SK-N-SH (cell line): ENCODE measurements around the gene GRIK1. TPM values are rescaled to one million over a fixed set of nuclear protein-coding genes. Genes with fewer than 3 reads are reported as not detected.

ENCODE experiments used
- CTCF ChIA-PET: fragments of 300-600, 350-600 bp; formaldehyde crosslinking; extraction: SDS; loops from one replicate; lab custom pipeline; 2021; lab: Yijun Ruan, JAX
- POLR2A ChIA-PET: fragments of 350-600 bp; sonication (Branson Sonifier 250); formaldehyde crosslinking; extraction: SDS; loops from one replicate; lab custom pipeline; 2020; ENCODE audit warnings: antibody characterized with exemption, inconsistent platforms; lab: Yijun Ruan, JAX
- DNase-seq: peaks from one replicate; pipeline ENCODE4 v3.0.0; 2012
- H2AFZ ChIP-seq: fragments of 200-600 bp; sonication (generic); 2 replicates; pipeline ENCODE4 v1.8.1; 2016; ENCODE audit warnings: antibody characterized with exemption, mild to moderate bottlenecking, low read depth
- H3F3A ChIP-seq: fragments of 200-600 bp; sonication (generic); replicated peaks from 2 replicates; pipeline ENCODE3; 2016; ENCODE audit warnings: antibody characterized with exemption, mild to moderate bottlenecking; ENCODE audit not compliant: insufficient read depth
- H3K27ac ChIP-seq, 2 experiments: fragments of 200-500 bp in 1 of 2; fragments of 200-600 bp in 1 of 2; sonication (Bioruptor generic) in 1 of 2; sonication (generic), shearing (Covaris generic) in 1 of 2; 2 replicates each; pipeline versions ENCODE4 v1.5.1 to v1.6.1; 2014 to 2016; ENCODE audit warnings: low read depth in 2 of 2, inconsistent platforms in 1 of 2, low read length in 1 of 2, mild to moderate bottlenecking in 1 of 2, mixed read lengths in 1 of 2
- H3K27me3 ChIP-seq: fragments of 200-600 bp; sonication (generic), shearing (Covaris generic); 2 replicates; pipeline ENCODE4 v1.6.1; 2016; ENCODE audit warnings: mixed run types; ENCODE audit not compliant: insufficient read depth
- H3K36me3 ChIP-seq, 2 experiments: fragments of 200-500 bp in 1 of 2; fragments of 200-600 bp in 1 of 2; sonication (Bioruptor generic) in 1 of 2; sonication (generic) in 1 of 2; replicated peaks in 1 of 2; 2 replicates each; pipeline versions ENCODE3 to v1.5.1; 2014 to 2016; ENCODE audit warnings: low read length in 1 of 2, mild to moderate bottlenecking in 1 of 2; ENCODE audit not compliant: insufficient read depth in 2 of 2, control insufficient read depth in 1 of 2
- H3K4me1 ChIP-seq, 2 experiments: fragments of 200-500 bp in 1 of 2; fragments of 200-600 bp in 1 of 2; sonication (Bioruptor generic) in 1 of 2; sonication (generic), shearing (Covaris generic) in 1 of 2; 2 replicates each; pipeline versions ENCODE4 v1.5.1 to v1.6.1; 2014 to 2016; ENCODE audit warnings: low read depth in 1 of 2, low read length in 1 of 2, mixed run types in 1 of 2; ENCODE audit not compliant: insufficient read depth in 2 of 2, control insufficient read depth in 1 of 2
- H3K4me2 ChIP-seq: fragments of 200-600 bp; sonication (generic), shearing (Covaris generic); 2 replicates; pipeline ENCODE4 v1.6.1; 2017; ENCODE audit warnings: mixed run types
- H3K4me3 ChIP-seq, 2 experiments: fragments of 200-500 bp in 1 of 2; fragments of 200-600 bp in 1 of 2; sonication (Bioruptor generic) in 1 of 2; sonication (generic), shearing (Covaris generic) in 1 of 2; 2 replicates each; pipeline versions ENCODE4 v1.5.1 to v1.8.1; 2014 to 2016; ENCODE audit warnings: low read depth in 2 of 2, inconsistent platforms in 1 of 2, low read length in 1 of 2, mild to moderate bottlenecking in 1 of 2, mixed read lengths in 1 of 2, moderate library complexity in 1 of 2
- H3K79me2 ChIP-seq: fragments of 200-600 bp; sonication (generic); 2 replicates; pipeline ENCODE4 v1.8.1; 2017; ENCODE audit warnings: mild to moderate bottlenecking; ENCODE audit not compliant: insufficient read depth
- H3K9ac ChIP-seq: fragments of 200-600 bp; sonication (generic); 2 replicates; pipeline ENCODE4 v1.6.1; 2017; ENCODE audit warnings: mixed run types
- H3K9me2 ChIP-seq: fragments of 200-600 bp; sonication (generic); 2 replicates; pipeline ENCODE4 v1.6.1; 2017; ENCODE audit warnings: mixed run types
- H3K9me3 ChIP-seq: fragments of 200-600 bp; sonication (generic); 2 replicates; pipeline ENCODE4 v1.6.1; 2017; ENCODE audit warnings: mixed run types, mild to moderate bottlenecking, moderate library complexity
- H4K20me1 ChIP-seq: fragments of 200-600 bp; sonication (generic); 2 replicates; pipeline ENCODE4 v1.6.1; 2017; ENCODE audit warnings: mild to moderate bottlenecking, mixed run types; ENCODE audit not compliant: insufficient read depth
- CHD2 ChIP-seq: fragments of 150-350 bp; IDR thresholded peaks from 2 replicates; pipeline ENCODE4 v1.6.1; 2018; ENCODE audit warnings: low read length; ENCODE audit not compliant: partially characterized antibody
- EP300 ChIP-seq, 2 experiments: IDR thresholded peaks; 2 replicates each; pipeline versions ENCODE4 v1.4.0 to v1.6.1; 2012; ENCODE audit warnings: borderline replicate concordance in 1 of 2, low read depth in 1 of 2, low read length in 1 of 2
- EZH2phosphoT487 ChIP-seq: fragments of 200-600 bp; sonication (generic); IDR thresholded peaks from 2 replicates; pipeline ENCODE4 v1.6.1; 2017; ENCODE audit warnings: low read depth, mixed run types, mild to moderate bottlenecking, antibody characterized with exemption, moderate library complexity, borderline replicate concordance
- GABPA ChIP-seq: IDR thresholded peaks from 2 replicates; pipeline ENCODE4 v1.4.0; 2012; ENCODE audit warnings: low read depth, mild to moderate bottlenecking
- MXI1 ChIP-seq: IDR thresholded peaks from 2 replicates; pipeline ENCODE4 v1.6.1; 2012; ENCODE audit warnings: mild to moderate bottlenecking, low read depth, low read length, improper control_type of control experiment
- NFIC ChIP-seq: IDR thresholded peaks from 2 replicates; pipeline ENCODE4 v1.4.0; 2012; ENCODE audit warnings: borderline replicate concordance
- NRF1 ChIP-seq: IDR thresholded peaks from 2 replicates; pipeline ENCODE4 v1.6.1; 2012; ENCODE audit warnings: low read depth, mild to moderate bottlenecking, low read length
- POLR2AphosphoS5 ChIP-seq: IDR thresholded peaks from 2 replicates; pipeline ENCODE4 v1.6.1; 2012; ENCODE audit warnings: low read depth, low read length
- RCOR1 ChIP-seq: fragments of 150-350 bp; IDR thresholded peaks from 2 replicates; pipeline ENCODE4 v1.6.1; 2017; ENCODE audit warnings: antibody characterized with exemption, low read length
- RXRA ChIP-seq: IDR thresholded peaks from 2 replicates; pipeline ENCODE4 v1.4.0; 2012; ENCODE audit warnings: low read depth, mild to moderate bottlenecking, borderline replicate concordance
- SMC3 ChIP-seq: IDR thresholded peaks from 2 replicates; pipeline ENCODE4 v1.6.1; 2012; ENCODE audit warnings: low read depth, low read length, improper control_type of control experiment
- TCF12 ChIP-seq: IDR thresholded peaks from 2 replicates; pipeline ENCODE4 v1.4.0; 2012
- YY1 ChIP-seq: IDR thresholded peaks from 2 replicates; pipeline ENCODE4 v1.4.0; 2012; ENCODE audit warnings: low read depth, mild to moderate bottlenecking
- WGBS: methylation state at CpG from one replicate; pipeline ENCODE4 v1.1.6; 2017; ENCODE audit warnings: low lambda C conversion rate; 5-methylcytosine and 5-hydroxymethylcytosine counted together
- polyA plus RNA-seq, 3 experiments: library from polyadenylated mRNA; depleted of rRNA; stranded (reverse); fragments of >200 nt; gene quantifications; 2 replicates each; pipeline ENCODE4 v1.2.3, GENCODE V29; 2012
- TF ChIP-seq, protein P1 (sequence below): IDR thresholded peaks from 2 replicates; pipeline ENCODE4 v1.4.0; 2012; ENCODE audit warnings: low read depth, borderline replicate concordance
- TF ChIP-seq, protein P2 (sequence below): IDR thresholded peaks from 2 replicates; pipeline ENCODE4 v1.6.1; 2012; ENCODE audit warnings: mild to moderate bottlenecking, low read depth, low read length, moderate library complexity
- TF ChIP-seq, protein P3 (sequence below): fragments of 150-350 bp; IDR thresholded peaks from 2 replicates; pipeline ENCODE4 v1.6.1; 2017; ENCODE audit warnings: antibody characterized with exemption, low read length, low read depth, borderline replicate concordance
- TF ChIP-seq, protein P4 (sequence below): fragments of 150-350 bp; IDR thresholded peaks from 2 replicates; pipeline ENCODE4 v1.6.1; 2016; ENCODE audit warnings: mild to moderate bottlenecking, low read depth, low read length
- TF ChIP-seq, protein P5 (sequence below): IDR thresholded peaks from 2 replicates; pipeline ENCODE4; 2012

The GRIK1 gene
- polyA plus RNA-seq, 1 of the 3 experiments (the other 2 are of a cell fraction), result not detected

DNA sequence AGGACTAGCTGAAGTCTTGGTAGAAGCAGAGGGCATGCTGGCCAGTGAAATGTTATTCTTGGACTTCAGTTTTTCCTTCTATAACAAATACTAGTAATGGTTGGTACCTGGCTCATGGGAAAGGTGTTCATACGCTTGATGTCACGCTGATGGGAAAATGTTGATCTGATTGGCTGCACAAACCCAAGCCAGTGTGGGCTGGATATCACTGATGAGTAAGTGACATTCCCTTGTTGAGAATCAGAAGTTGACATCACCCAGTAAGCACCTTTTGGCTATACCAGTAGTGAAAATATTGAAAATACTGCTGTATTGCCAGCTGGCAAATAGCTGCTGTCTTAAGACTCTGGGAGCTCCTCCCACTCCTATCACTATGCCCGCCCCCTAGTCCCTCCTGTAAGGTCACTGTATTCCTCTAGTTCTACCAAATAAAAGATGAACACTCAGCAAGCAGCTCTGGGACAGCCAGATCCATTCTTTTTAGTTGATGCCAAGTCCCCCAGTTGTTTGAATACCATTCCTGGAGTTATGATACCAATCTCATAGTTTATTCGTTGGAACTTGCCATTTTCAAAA lies 168.2 kb downstream of the GRIK1 start:
- Histone ChIP-seq H3K4me1 (no peaks in the 10 kb centered on the region), H3K9me3 (no peaks in the 10 kb centered on the region), H3K9me2 (no peaks in the 10 kb centered on the region), H3K4me2 (no peak overlapping the region), H3K9ac (no peak overlapping the region), H3K79me2 (no peaks in the 10 kb centered on the region), H4K20me1 (no peaks in the 10 kb centered on the region), H3F3A (no peaks in the 10 kb centered on the region), H3K4me3 (no peak overlapping the region), H3K27ac (no peak overlapping the region), H3K36me3 (no peaks in the 10 kb centered on the region), H2AFZ (no peak overlapping the region), H3K27me3 (no peaks in the 10 kb centered on the region)
- TF ChIP-seq MXI1 (no peak), NRF1 (no peak), GABPA (no peak), RCOR1 (no peak), NFIC (no peak), CHD2 (no peak)
- TF ChIP-seq, protein P1, sequence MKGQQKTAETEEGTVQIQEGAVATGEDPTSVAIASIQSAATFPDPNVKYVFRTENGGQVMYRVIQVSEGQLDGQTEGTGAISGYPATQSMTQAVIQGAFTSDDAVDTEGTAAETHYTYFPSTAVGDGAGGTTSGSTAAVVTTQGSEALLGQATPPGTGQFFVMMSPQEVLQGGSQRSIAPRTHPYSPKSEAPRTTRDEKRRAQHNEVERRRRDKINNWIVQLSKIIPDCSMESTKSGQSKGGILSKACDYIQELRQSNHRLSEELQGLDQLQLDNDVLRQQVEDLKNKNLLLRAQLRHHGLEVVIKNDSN, result no peak
- TF ChIP-seq, protein P2, sequence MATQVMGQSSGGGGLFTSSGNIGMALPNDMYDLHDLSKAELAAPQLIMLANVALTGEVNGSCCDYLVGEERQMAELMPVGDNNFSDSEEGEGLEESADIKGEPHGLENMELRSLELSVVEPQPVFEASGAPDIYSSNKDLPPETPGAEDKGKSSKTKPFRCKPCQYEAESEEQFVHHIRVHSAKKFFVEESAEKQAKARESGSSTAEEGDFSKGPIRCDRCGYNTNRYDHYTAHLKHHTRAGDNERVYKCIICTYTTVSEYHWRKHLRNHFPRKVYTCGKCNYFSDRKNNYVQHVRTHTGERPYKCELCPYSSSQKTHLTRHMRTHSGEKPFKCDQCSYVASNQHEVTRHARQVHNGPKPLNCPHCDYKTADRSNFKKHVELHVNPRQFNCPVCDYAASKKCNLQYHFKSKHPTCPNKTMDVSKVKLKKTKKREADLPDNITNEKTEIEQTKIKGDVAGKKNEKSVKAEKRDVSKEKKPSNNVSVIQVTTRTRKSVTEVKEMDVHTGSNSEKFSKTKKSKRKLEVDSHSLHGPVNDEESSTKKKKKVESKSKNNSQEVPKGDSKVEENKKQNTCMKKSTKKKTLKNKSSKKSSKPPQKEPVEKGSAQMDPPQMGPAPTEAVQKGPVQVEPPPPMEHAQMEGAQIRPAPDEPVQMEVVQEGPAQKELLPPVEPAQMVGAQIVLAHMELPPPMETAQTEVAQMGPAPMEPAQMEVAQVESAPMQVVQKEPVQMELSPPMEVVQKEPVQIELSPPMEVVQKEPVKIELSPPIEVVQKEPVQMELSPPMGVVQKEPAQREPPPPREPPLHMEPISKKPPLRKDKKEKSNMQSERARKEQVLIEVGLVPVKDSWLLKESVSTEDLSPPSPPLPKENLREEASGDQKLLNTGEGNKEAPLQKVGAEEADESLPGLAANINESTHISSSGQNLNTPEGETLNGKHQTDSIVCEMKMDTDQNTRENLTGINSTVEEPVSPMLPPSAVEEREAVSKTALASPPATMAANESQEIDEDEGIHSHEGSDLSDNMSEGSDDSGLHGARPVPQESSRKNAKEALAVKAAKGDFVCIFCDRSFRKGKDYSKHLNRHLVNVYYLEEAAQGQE, result no peak
- TF ChIP-seq, protein P3, sequence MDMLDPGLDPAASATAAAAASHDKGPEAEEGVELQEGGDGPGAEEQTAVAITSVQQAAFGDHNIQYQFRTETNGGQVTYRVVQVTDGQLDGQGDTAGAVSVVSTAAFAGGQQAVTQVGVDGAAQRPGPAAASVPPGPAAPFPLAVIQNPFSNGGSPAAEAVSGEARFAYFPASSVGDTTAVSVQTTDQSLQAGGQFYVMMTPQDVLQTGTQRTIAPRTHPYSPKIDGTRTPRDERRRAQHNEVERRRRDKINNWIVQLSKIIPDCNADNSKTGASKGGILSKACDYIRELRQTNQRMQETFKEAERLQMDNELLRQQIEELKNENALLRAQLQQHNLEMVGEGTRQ, result no peak
- ChIA-PET POLR2A (no interaction called here), CTCF (no interaction called here)
- no peak for DNase-seq
- 2% methylated on average over 4 of the region's 4 CpGs for WGBS

DNA sequence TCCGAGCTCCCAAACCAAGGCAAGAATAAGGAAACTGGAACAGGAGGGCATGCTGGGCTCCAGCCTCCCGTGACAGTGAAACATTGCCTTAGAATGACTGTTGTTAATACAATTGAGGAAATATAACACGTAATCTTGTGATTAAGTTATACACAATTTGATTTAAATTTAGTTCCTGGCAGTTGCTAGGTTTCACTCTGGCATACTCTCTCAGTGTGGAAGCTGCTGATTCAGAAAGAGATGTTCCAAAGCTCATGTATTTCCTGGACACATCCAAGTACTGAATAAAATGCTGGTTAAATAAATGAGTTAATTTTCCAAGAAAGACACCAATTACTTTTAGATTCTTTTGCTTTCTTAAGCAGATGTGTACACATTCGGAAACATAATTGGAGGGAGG lies 176.1 kb downstream of the GRIK1 start:
- H3K79me2 ChIP-seq, result no peaks in the 10 kb centered on the region
- H3K36me3 ChIP-seq, result no peaks in the 10 kb centered on the region
- no peaks in the 10 kb centered on the region for H3F3A ChIP-seq
- WGBS, result 2% methylated on average over 4 of the region's 4 CpGs
- no peaks in the 10 kb centered on the region for H4K20me1 ChIP-seq
- no peaks in the 10 kb centered on the region; a peak in 1 of 4 replicates for H3K4me1 ChIP-seq
- DNase-seq, result no peak
- ChIA-PET POLR2A (no interaction called here), CTCF (no interaction called here)
- H3K27ac ChIP-seq, result no peak overlapping the region
- H3K9me2 ChIP-seq, result no peaks in the 10 kb centered on the region
- no peaks in the 10 kb centered on the region for H3K9me3 ChIP-seq
- no peak overlapping the region for H3K9ac ChIP-seq
- no peak overlapping the region; the same call in 1 of the 2 replicates for H3K4me2 ChIP-seq
- H3K27me3 ChIP-seq, result no peaks in the 10 kb centered on the region; the same call in 1 of the 2 replicates
- H3K4me3 ChIP-seq, result no peak overlapping the region
- no peak overlapping the region for H2AFZ ChIP-seq
- TF ChIP-seq EZH2phosphoT487 (no peak), SMC3 (no peak), POLR2AphosphoS5 (no peak), TCF12 (no peak), RXRA (no peak), YY1 (no peak), EP300 (IDR thresholded peaks at IDR 0.05; ENCODE audit: borderline replicate concordance in 1 of 2, low read depth in 1 of 2, low read length in 1 of 2) (no peak)
- TF ChIP-seq, protein P4, sequence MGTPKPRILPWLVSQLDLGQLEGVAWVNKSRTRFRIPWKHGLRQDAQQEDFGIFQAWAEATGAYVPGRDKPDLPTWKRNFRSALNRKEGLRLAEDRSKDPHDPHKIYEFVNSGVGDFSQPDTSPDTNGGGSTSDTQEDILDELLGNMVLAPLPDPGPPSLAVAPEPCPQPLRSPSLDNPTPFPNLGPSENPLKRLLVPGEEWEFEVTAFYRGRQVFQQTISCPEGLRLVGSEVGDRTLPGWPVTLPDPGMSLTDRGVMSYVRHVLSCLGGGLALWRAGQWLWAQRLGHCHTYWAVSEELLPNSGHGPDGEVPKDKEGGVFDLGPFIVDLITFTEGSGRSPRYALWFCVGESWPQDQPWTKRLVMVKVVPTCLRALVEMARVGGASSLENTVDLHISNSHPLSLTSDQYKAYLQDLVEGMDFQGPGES, result no peak
- TF ChIP-seq, protein P5, sequence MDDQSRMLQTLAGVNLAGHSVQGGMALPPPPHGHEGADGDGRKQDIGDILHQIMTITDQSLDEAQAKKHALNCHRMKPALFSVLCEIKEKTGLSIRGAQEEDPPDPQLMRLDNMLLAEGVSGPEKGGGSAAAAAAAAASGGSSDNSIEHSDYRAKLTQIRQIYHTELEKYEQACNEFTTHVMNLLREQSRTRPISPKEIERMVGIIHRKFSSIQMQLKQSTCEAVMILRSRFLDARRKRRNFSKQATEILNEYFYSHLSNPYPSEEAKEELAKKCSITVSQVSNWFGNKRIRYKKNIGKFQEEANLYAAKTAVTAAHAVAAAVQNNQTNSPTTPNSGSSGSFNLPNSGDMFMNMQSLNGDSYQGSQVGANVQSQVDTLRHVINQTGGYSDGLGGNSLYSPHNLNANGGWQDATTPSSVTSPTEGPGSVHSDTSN, result no peak
